Brain microvascular endothelial cell (primary cell): Measurements from ENCODE around the gene NLK.

Experiments
- DNase-seq: peaks from one replicate; pipeline ENCODE4 v3.0.0-alpha.2; 2020
- H3K27ac ChIP-seq: fragments of 250-450 bp; sonication (Bioruptor Pico); 2 replicates; pipeline ENCODE4 v1.5.1; 2020; ENCODE audit warnings: mild to moderate bottlenecking, moderate library complexity
- H3K27me3 ChIP-seq: fragments of 250-450 bp; sonication (Bioruptor Pico); replicated peaks from 2 replicates; pipeline ENCODE4 v1.5.1; 2020; ENCODE audit warnings: mild to moderate bottlenecking
- H3K36me3 ChIP-seq: fragments of 250-450 bp; sonication (Bioruptor Pico); replicated peaks from 2 replicates; pipeline ENCODE4 v1.5.1; 2020; ENCODE audit warnings: mild to moderate bottlenecking
- H3K4me3 ChIP-seq: 2 replicates; pipeline ENCODE4 v1.5.1; 2011; ENCODE audit warnings: low read depth, mild to moderate bottlenecking, control low read depth, low read length, moderate library complexity
- CTCF ChIP-seq: IDR thresholded peaks from 2 replicates; pipeline ENCODE4 v1.5.1; 2011; ENCODE audit warnings: low read depth, mild to moderate bottlenecking, moderate library complexity, low read length, control low read depth, inconsistent platforms; ENCODE audit errors: missing control alignments
- in situ Hi-C: cut with HindIII; loops from 2 replicates; pipeline ENCODE4 v1.10.0; 2017; ENCODE audit warnings: low sequenced_read_pairs, low pct_ligation_motif_present

Gene NLK

GRCh38 chr17:28069061-28069460 is 26.6 kb downstream of the NLK start:
- no peak for DNase-seq
- no peak overlapping the region for H3K27ac ChIP-seq
- in situ Hi-C loops, result no loop called here
- no peak for TF ChIP-seq CTCF
- no peaks in the 10 kb centered on the region for H3K27me3 ChIP-seq
- no peaks in the 10 kb centered on the region for H3K36me3 ChIP-seq
- H3K4me3 ChIP-seq, result no peak overlapping the region

GRCh38 chr17:28071179-28071578 is 28.7 kb downstream of the NLK start:
- H3K36me3 ChIP-seq, result no peaks in the 10 kb centered on the region
- H3K27ac ChIP-seq, result no peak overlapping the region
- H3K27me3 ChIP-seq, result no peaks in the 10 kb centered on the region
- no peak overlapping the region for H3K4me3 ChIP-seq
- no peak for TF ChIP-seq CTCF
- in situ Hi-C loops, result no loop called here
- DNase-seq, result no peak

GRCh38 chr17:28071891-28072606 is 29.6 kb downstream of the NLK start:
- Histone ChIP-seq H3K27me3 (no peaks in the 10 kb centered on the region), H3K36me3 (no peaks in the 10 kb centered on the region), H3K27ac (no peak overlapping the region), H3K4me3 (no peak overlapping the region)
- DNase-seq, result no peak
- no peak for TF ChIP-seq CTCF
- in situ Hi-C loops, result no loop called here

- no peak overlapping the region for H3K4me3 ChIP-seq
- in situ Hi-C loops, result no loop called here
- DNase-seq, result no peak
- no peak for TF ChIP-seq CTCF
- no peaks in the 10 kb centered on the region for H3K36me3 ChIP-seq
- H3K27ac ChIP-seq, result no peak overlapping the region
- H3K27me3 ChIP-seq, result no peaks in the 10 kb centered on the region
These were observed 30.6 kb downstream of the NLK start for GRCh38 chr17:28072936-28073533.

GRCh38 chr17:28074010-28074409 is 31.5 kb downstream of the NLK start:
- Histone ChIP-seq H3K27me3 (no peaks in the 10 kb centered on the region), H3K36me3 (no peaks in the 10 kb centered on the region), H3K27ac (no peak overlapping the region), H3K4me3 (no peak overlapping the region)
- in situ Hi-C loops, result no loop called here
- no peak for TF ChIP-seq CTCF
- no peak for DNase-seq
